OCI-LY1 (cell line): ENCODE results near the gene CR1.
"Not testable (repeated sequence)": the region's sequence is repeated elsewhere in the genome, so short reads cannot be mapped to it uniquely, and the experiment has no call there.

ENCODE experiments used
- H2AFZ ChIP-seq: fragments of 200-600 bp; sonication (generic), shearing (Covaris generic); 2 replicates; pipeline ENCODE4 v1.6.0; 2014; ENCODE audit warnings: antibody characterized with exemption, mild to moderate bottlenecking, low read length
- H3F3A ChIP-seq: fragments of 200-600 bp; sonication (generic), shearing (Covaris generic); 2 replicates; pipeline ENCODE4 v1.6.0; 2014; ENCODE audit warnings: mild to moderate bottlenecking, antibody characterized with exemption, low read length, moderate library complexity; ENCODE audit not compliant: insufficient read depth
- H3K27ac ChIP-seq: fragments of 200-600 bp; sonication (generic); 2 replicates; pipeline ENCODE4 v1.5.1; 2014; ENCODE audit warnings: low read length, mixed run types, mild to moderate bottlenecking, low read depth; ENCODE audit not compliant: poor library complexity, severe bottlenecking
- H3K27me3 ChIP-seq: fragments of 200-600 bp; sonication (generic); 2 replicates; pipeline ENCODE4 v1.6.0; 2014; ENCODE audit warnings: antibody characterized with exemption, mild to moderate bottlenecking, low read length, moderate library complexity; ENCODE audit not compliant: insufficient read depth
- H3K36me3 ChIP-seq: fragments of 200-600 bp; sonication (generic); 2 replicates; pipeline ENCODE4 v1.6.1; 2014; ENCODE audit warnings: mild to moderate bottlenecking, antibody characterized with exemption, low read length, moderate library complexity, mixed read lengths; ENCODE audit not compliant: insufficient read depth
- H3K4me1 ChIP-seq: fragments of 200-600 bp; sonication (generic); 2 replicates; pipeline ENCODE4 v1.5.1; 2014; ENCODE audit warnings: mild to moderate bottlenecking, low read length, moderate library complexity; ENCODE audit not compliant: insufficient read depth, severe bottlenecking
- H3K4me2 ChIP-seq: fragments of 200-600 bp; sonication (generic), shearing (Covaris generic); 2 replicates; pipeline ENCODE4 v1.6.1; 2014; ENCODE audit warnings: low read length
- H3K4me3 ChIP-seq: fragments of 200-600 bp; sonication (generic); 2 replicates; pipeline ENCODE4 v1.5.1; 2014; ENCODE audit warnings: low read length, low read depth, mild to moderate bottlenecking, mixed read lengths; ENCODE audit not compliant: poor library complexity, severe bottlenecking
- H3K79me2 ChIP-seq: fragments of 200-600 bp; shearing (Covaris generic); 2 replicates; pipeline ENCODE4 v1.6.1; 2016; ENCODE audit warnings: mixed run types, low read length, mixed read lengths; ENCODE audit not compliant: insufficient read depth
- H3K9ac ChIP-seq: fragments of 200-600 bp; sonication (generic), shearing (Covaris generic); 2 replicates; pipeline ENCODE4 v1.6.1; 2014; ENCODE audit warnings: mild to moderate bottlenecking, low read length, mixed read lengths
- H3K9me2 ChIP-seq: fragments of 200-600 bp; sonication (generic), shearing (Covaris generic); 2 replicates; pipeline ENCODE4 v1.6.1; 2014; ENCODE audit warnings: low read depth, mild to moderate bottlenecking, low read length, mixed read lengths
- H3K9me3 ChIP-seq: fragments of 200-600 bp; shearing (Covaris generic); 2 replicates; pipeline ENCODE4 v1.6.1; 2014; ENCODE audit warnings: low read length, mixed read lengths
- H4K20me1 ChIP-seq: fragments of 200-600 bp; sonication (generic), shearing (Covaris generic); 2 replicates; pipeline ENCODE4 v1.6.0; 2016; ENCODE audit warnings: mild to moderate bottlenecking, low read length; ENCODE audit not compliant: insufficient read depth
- EZH2 ChIP-seq: fragments of 200-600 bp; sonication (generic), shearing (Covaris generic); IDR thresholded peaks from 2 replicates; pipeline ENCODE4 v1.8.0; 2017; ENCODE audit warnings: borderline replicate concordance, mixed run types, mild to moderate bottlenecking, antibody characterized with exemption, low read length, moderate library complexity, mixed read lengths
- TF ChIP-seq, protein P1 (sequence below): fragments of 200-600 bp; sonication (generic), shearing (Covaris generic); IDR thresholded peaks from 2 replicates; pipeline ENCODE4 v1.5.1; 2017; ENCODE audit warnings: mild to moderate bottlenecking, antibody characterized with exemption, low read length, moderate library complexity, mixed read lengths

Gene CR1

DNA sequence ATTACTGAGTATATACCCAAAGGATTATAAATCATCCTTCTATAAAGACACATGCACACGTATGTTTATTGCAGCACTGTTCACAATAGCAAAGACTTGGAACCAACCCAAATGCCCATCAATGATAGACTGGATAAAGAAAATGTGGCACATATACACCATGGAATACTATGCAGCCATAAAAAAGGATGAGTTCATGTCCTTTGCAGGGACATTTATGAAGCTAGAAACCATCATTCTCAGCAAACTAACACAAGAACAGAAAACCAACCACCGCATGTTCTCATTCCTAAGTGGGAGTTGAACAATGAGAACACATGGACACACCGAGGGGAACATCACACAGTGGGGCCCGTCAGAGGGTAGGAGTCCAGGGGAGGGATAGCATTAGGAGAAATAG, 98.1 kb downstream of the CR1 start:
- H3K4me1 ChIP-seq, H3K36me3 ChIP-seq, H3K4me2 ChIP-seq, H3K9me2 ChIP-seq, H3F3A ChIP-seq, H4K20me1 ChIP-seq, H3K9ac ChIP-seq, H3K27ac ChIP-seq, H3K27me3 ChIP-seq, H2AFZ ChIP-seq, H3K4me3 ChIP-seq, H3K9me3 ChIP-seq, H3K79me2 ChIP-seq: not testable (repeated sequence)

- H3K79me2 ChIP-seq, result no peaks in the 10 kb centered on the region
- H2AFZ ChIP-seq, result no peak overlapping the region
- H3K27me3 ChIP-seq, result no peaks in the 10 kb centered on the region
Observed at GRCh38 chr1:207603777-207604176, 107.8 kb downstream of the CR1 start.

GRCh38 chr1:207605444-207606361, 109.7 kb downstream of the CR1 start:
- H3K27ac ChIP-seq, result no peak overlapping the region
- no peaks in the 10 kb centered on the region for H3K9me3 ChIP-seq
- no peaks in the 10 kb centered on the region for H3F3A ChIP-seq
- H2AFZ ChIP-seq, result no peak overlapping the region
- no peak overlapping the region for H3K9ac ChIP-seq
- H4K20me1 ChIP-seq, result no peaks in the 10 kb centered on the region
- TF ChIP-seq, protein P1, sequence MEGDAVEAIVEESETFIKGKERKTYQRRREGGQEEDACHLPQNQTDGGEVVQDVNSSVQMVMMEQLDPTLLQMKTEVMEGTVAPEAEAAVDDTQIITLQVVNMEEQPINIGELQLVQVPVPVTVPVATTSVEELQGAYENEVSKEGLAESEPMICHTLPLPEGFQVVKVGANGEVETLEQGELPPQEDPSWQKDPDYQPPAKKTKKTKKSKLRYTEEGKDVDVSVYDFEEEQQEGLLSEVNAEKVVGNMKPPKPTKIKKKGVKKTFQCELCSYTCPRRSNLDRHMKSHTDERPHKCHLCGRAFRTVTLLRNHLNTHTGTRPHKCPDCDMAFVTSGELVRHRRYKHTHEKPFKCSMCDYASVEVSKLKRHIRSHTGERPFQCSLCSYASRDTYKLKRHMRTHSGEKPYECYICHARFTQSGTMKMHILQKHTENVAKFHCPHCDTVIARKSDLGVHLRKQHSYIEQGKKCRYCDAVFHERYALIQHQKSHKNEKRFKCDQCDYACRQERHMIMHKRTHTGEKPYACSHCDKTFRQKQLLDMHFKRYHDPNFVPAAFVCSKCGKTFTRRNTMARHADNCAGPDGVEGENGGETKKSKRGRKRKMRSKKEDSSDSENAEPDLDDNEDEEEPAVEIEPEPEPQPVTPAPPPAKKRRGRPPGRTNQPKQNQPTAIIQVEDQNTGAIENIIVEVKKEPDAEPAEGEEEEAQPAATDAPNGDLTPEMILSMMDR, result no peak
- TF ChIP-seq EZH2, result no peak
- no peak overlapping the region for H3K4me3 ChIP-seq
- no peaks in the 10 kb centered on the region for H3K4me1 ChIP-seq
- H3K79me2 ChIP-seq, result no peaks in the 10 kb centered on the region
- H3K27me3 ChIP-seq, result no peaks in the 10 kb centered on the region
- H3K36me3 ChIP-seq, result no peaks in the 10 kb centered on the region
- H3K9me2 ChIP-seq, result no peaks in the 10 kb centered on the region
- no peak overlapping the region for H3K4me2 ChIP-seq

More at GRCh38 chr1:207603777-207604176, 107.8 kb downstream of the CR1 start:
- Histone ChIP-seq H3K27ac (no peak overlapping the region), H3K9me2 (no peaks in the 10 kb centered on the region), H3K36me3 (no peaks in the 10 kb centered on the region), H3K4me3 (no peak overlapping the region), H3K4me1 (no peaks in the 10 kb centered on the region), H3K4me2 (no peak overlapping the region), H3K9ac (no peak overlapping the region), H3F3A (no peaks in the 10 kb centered on the region), H4K20me1 (no peaks in the 10 kb centered on the region), H3K9me3 (no peaks in the 10 kb centered on the region)
- no peak for TF ChIP-seq EZH2
- TF ChIP-seq, protein P1, result no peak

- Histone ChIP-seq H3K79me2 (no peaks in the 10 kb centered on the region), H3K4me1 (no peaks in the 10 kb centered on the region), H3F3A (no peaks in the 10 kb centered on the region), H3K27ac (no peak overlapping the region), H3K4me2 (no peak overlapping the region), H4K20me1 (no peaks in the 10 kb centered on the region), H3K9me3 (no peaks in the 10 kb centered on the region), H3K4me3 (no peak overlapping the region), H3K9ac (no peak overlapping the region), H3K9me2 (no peaks in the 10 kb centered on the region), H3K27me3 (no peaks in the 10 kb centered on the region), H2AFZ (no peak overlapping the region), H3K36me3 (no peaks in the 10 kb centered on the region)
- TF ChIP-seq EZH2, result no peak
- TF ChIP-seq, protein P1, result no peak
Observed at GRCh38 chr1:207606362-207606755, 110.4 kb downstream of the CR1 start.
